ENCODE measurements around the gene TUBB4B.

Gene TUBB4B

DNA sequence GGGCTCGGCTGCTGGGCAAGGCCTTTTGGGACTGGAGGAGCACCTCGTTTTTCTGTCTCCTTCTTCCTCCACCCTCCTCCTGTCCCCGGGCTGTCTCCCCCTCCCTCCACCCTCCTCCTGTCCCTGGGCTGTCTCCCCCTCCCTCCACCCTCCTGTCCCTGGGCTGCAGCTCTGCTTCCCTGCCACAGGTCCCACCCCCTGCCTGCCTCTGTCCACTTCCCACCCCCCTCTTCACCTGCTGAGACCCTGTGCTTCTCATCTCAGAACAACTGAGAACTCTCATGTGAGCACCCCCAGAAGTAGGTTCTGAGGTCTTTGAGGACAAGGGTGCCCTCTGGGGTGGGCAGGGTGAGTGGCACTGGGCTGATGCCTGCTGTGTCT lies 30.6 kb downstream of the TUBB4B start:
- DNase-seq (ENCODE audit: low read depth), result no peak

DNA sequence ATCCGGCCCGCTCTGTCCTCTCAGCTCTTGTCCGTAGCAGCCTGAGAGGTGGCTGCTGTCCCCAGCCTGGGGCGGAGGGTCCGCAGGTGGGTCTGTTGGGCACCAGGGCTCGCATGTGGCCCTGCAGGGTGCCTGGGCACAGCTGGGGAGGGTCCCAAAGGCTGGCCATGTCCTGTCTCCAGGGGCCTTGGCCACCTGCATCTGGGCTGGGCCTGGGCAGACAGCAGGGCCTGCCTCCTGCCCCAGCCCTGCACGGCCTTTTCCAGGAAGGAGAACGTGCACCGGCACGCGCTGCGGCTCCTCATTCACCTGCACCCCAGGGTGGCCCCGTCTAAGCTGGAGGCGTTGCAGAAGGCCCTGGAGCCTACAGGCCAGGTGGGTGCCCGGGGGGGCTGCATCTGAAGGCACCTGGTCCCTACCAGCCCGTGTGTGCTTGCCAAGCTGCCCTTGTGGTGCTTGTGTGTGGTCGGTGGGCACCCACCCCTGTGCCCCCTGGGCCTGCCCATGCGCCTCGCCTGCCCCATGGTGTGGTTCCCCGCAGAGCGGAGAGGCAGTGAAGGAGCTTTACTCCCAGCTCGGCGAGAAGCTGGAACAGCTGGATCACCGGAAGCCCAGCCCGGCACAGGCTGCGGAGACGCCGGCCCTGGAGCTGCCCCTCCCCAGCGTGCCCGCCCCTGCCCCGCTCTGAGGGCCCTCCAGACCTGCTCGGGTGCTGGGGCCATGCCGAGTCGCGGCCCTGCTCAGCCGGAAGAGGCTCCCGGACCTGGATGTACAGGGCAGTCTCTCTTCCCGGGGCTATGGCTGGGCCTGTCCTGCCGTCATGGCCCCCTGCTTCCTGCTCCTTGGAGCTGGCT lies 31.4 kb downstream of the TUBB4B start:
- DNase-seq (ENCODE audit: low read depth), result no peak

DNA sequence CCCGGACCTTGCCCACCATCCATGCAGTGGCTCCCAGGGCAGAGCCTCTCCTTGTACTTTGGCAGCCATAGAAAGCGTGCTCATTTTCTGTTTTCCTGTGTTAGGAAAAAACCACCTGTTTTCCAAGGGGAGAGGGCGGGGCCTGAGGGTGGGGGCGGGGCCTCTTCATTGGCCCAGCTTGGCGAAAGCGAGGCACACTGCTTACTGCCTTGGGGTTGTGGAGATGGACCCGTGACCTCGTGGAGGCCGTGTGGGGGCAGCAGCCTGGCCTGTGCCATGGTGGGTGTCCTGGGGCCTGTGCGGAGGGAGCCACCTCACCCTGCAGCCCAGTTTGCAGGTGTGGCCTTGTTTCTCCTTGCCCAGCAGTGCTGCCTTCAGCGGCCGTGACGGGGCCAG lies 32.0 kb downstream of the TUBB4B start:
- DNase-seq (ENCODE audit: low read depth), result no peak

DNA sequence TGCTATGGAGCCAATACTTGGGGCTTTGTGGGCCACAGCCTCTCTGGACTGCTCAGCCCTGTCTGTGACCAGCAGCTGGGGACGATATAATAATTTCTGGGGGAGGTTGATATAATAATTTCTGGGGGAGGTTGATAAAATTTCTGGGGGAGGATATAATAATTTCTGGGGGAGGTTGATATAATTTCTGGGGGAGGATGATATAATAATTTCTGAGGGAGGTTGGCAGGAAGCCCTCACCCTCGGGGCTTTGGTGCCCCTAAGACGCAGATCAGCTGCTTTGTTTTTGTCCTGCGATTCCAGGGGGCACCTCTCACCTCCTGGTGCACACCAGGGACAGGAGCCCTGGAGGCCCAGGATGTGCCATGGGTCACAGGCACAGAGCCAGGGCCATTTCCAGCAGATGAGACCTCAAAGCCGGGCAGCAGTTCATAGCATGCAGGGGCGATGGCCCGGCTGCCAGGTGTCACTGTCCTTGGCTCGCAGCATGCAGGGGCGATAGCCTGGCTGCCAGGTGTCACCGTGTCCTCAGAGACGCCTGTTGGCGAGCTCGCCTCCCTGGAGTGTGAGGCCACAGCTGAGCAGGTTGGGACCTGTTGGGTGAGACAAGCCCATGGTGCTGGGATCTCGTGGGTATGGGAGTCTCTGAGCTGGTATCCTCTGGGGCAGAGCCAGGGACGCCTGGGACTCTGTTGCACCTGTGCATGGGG lies 32.7 kb downstream of the TUBB4B start:
- DNase-seq (ENCODE audit: low read depth), result no peak

DNA sequence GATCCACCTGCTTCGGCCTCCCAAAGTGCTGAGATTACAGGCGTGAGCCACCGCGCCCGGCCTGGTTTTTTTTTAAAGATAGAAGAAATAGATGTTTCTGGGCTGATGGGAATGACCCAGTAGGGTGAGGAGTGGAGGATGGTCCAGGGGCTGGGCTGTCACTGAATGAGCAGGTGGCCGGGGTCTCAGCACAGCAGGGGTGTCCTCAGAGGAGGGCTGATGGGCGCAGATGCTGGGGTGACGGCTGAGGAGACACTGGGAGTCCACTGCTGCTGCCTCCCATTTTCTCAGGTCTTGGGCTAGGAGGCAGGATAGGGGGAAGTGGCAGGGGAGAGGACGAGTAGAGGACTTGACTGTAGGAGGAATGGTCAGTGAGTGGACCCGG lies 34.1 kb downstream of the TUBB4B start:
- no peak for DNase-seq (ENCODE audit: low read depth)

DNA sequence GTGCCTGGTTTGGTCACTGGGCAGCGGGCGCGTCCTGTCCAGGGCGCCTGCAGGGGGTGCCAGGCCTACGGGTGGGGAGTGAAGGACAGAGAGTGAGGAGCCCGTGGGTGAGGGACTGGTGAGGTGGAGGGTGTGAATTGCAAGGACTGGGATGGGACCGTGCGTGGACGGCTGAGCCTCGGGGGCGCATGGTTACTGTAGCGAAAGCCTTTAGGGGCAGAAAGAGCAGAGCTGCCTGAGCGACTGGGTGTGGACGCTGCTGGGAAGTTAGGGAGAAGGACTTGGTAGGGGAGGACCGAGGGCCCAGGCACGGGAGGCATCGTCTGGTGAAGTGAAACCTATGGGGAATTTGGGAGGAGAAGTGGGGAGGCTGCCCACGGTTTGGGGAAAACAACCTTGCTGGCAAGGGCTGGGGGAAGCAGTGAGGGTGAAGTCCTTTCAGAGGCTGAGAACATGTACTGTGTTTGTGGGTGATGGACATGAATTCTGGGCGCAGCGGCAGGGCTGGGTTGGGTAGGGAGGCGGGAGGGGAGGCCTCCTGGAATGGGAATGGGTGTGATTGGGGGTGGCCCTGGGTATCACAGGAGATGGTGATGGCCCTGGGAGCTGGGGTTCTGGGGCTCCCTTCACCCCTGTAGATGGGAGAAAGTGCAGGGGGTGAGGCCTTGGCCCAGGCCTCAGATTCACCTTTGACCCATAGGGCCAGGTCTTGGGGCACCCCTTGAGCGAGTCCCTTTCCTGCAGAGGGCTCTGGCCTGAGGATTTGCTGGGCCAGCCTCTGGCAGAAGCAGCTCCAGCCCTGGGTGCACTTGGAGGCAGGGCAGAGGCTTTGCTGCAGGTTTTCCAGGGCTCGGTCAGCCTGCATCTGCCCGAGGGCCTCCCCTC lies 34.7 kb downstream of the TUBB4B start:
- DNase-seq (ENCODE audit: low read depth), result no peak

DNA sequence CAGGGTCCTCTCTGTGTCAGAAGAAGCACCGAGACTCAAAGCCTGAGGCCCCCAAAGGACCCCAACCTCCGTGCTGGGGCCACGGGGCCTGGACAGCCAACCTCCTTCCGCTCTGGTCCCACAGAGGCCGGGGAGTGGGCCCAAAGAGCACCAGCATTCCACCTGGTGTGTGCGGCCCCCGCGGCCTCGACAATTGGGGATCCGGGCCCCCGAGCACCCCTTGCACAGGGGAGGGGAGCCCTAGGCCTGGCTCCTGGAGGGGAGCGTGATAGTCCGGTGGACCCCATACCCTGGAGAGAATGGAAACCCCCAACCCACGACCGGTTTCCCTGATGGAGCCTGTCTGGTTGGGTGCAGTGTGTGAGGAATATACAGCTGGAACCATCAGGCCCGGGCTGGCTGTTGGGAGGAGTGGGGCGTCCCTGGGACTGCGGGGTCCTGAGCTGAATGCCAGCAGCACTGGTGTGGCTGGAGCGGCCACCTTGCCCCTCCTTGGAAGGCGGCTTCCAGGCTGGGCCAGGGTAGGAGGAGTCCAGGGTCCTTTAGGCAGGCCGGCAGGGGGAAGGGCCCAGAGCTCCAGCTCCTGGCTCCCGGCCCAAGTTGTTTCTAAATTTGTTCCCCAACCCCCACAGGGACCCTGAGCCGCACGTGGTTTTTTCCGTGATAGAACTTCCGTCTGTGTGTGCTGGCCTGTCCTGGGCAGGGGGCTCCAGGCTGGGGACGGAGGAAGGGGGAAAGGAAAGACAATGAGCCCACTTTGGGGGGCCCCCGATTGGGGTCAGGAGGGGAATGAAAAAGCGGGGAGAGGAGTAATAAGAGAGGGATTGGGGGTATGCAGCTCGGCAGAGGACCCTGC lies 35.6 kb downstream of the TUBB4B start:
- DNase-seq (ENCODE audit: low read depth), result no peak

DNA sequence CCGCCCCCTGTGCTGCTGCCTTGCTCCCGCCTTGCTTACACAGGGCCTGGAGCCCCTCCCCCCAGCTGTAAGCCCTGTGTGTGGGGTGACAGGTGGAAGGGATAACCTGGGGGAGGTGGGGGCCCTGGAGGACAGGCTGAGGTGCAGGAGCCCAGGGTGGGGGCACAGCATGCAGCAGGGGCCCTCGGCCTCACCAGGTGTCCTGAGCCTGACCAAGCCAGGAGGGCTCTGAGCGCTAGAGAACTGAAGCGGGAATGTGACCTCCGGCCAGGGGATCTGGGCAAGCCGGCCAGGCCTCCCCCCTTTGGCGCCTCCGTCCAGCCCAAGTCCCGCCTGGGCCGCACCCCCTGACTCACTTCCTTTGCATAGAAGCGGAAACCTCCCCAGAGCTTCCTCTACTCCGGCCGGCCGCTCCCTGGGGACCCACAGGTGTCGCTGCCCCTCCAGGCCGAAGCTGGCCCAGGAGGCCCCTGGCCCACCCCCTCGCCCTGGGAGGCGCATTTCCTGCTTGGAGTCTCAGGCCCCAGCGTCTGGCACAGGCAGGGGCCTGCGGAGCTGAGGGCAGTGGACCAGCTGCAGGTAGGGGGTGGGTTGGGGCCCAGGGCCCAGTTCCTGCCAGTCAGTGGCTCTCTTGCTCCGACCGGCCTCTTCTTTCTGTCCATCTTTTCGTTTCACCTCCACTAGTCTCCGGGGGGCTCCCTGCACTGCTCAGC lies 36.4 kb downstream of the TUBB4B start, which contains the start of gene TOR4A:
TOR4A (plus strand) TSS at position 398 of the 713 bp plus-strand sequence. CDS start 964 bp downstream, outside the sequence.
- peak; percentile 91 for DNase-seq (ENCODE audit: low read depth)

DNA sequence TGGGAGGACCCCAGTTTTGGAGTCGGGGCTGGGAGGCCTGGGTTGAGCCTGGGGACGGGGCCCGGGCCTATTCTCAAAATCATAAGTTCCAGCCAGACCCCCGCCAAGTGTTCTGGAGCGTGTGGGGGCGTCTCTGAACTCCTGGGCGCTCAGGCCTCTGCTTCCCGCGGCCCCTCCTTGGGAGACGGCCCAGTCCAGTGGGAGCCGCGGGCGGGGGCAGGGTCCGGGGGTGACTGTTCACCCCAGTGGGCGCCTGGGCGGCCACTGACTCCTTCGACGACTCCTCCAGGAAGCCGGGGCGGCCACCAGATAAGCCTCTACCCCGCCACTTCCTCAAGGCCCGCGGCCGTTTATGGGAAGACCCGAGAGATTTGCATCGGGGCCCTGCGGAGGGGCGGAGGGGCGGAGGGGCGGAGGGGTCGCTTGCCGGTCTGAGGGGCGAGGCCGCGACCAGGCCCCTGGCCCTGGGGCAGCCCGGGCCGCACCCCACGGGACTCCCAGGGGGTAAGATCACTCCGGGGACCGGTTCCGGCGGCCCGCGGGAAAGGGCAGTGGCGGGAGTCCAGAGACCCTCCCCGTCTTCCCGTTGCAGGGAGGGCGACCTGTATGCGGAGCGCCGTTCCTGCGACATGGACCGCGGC lies 37.1 kb downstream of the TUBB4B start:
- no peak for DNase-seq (ENCODE audit: low read depth)

DNA sequence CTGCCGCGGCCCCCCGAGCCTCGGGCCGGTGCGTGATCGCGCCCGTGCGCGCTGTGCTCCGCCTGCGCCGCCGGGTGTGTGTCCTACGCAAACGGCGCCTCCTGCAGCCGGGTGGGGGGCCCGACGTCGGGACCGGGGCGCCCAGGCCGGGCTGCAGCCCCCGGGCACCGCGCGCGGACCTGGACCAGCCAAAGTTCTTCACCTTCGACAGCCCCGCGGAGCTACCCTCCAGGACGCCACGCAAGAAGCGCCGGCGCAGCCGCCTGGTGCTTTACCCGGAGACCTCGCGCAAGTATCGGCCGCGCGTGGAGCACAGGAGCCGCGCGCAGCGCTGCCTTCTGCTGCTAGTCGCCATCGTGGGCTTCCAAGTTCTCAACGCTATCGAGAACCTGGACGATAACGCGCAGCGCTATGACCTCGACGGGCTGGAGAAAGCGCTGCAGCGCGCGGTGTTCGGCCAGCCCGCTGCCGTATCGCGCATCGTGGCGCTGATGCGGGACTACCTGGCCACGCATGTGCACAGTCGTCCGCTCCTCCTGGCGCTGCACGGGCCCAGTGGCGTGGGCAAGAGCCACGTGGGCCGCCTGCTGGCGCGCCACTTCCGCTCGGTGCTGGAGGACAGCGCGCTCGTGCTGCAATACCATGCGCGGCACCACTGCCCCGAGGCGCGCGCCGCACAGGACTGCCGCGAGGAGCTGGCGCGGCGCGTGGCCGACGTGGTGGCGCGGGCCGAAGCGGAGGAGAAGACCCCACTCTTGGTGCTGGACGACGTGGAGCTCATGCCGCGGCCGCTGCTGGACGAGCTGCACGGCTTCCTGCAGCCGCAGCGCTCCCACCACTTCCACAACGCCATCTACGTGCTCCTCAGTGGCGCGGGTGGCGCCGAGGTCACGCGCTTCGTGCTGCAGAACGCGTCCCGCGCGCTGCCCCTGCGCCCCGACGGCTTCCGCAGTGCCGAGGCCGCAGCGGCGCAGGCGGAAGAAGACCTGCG lies 37.9 kb downstream of the TUBB4B start:
- DNase-seq (ENCODE audit: low read depth), result no peak

DNA sequence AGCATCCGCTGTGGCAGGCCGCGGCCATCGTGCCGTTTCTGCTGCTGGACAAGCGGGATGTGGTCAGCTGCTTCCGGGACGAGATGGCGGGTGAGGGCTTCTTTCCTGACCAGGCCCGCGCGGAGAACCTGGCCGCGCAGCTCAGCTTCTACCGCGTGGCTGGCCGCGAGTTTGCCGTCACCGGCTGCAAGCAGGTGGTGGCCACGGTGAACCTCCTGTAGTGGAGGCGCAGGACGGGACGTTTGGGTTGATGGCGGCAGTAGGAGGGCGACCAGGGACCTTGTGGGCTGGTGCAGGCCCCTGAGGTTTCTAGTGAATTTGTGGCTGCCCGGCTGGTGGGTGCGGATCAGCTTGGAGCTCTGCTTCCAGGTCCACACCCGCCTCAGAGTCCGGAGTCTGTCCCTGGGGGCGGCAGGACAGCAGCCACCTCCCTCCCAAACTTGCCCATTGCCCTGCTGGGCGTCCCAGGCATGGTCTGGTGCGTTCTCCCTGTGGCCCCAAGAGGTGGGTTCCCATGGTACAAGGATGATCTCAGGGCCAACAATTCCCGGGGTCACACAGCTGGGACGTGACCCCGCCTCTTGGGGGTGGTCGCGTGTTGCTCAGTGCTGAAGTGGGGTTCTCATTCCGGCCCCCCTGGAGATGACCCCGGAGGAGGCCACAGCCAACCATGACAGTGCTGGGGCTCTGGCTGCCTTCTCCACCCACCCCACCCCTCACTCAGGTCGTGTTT lies 38.8 kb downstream of the TUBB4B start:
- DNase-seq (ENCODE audit: low read depth), result no peak

DNA sequence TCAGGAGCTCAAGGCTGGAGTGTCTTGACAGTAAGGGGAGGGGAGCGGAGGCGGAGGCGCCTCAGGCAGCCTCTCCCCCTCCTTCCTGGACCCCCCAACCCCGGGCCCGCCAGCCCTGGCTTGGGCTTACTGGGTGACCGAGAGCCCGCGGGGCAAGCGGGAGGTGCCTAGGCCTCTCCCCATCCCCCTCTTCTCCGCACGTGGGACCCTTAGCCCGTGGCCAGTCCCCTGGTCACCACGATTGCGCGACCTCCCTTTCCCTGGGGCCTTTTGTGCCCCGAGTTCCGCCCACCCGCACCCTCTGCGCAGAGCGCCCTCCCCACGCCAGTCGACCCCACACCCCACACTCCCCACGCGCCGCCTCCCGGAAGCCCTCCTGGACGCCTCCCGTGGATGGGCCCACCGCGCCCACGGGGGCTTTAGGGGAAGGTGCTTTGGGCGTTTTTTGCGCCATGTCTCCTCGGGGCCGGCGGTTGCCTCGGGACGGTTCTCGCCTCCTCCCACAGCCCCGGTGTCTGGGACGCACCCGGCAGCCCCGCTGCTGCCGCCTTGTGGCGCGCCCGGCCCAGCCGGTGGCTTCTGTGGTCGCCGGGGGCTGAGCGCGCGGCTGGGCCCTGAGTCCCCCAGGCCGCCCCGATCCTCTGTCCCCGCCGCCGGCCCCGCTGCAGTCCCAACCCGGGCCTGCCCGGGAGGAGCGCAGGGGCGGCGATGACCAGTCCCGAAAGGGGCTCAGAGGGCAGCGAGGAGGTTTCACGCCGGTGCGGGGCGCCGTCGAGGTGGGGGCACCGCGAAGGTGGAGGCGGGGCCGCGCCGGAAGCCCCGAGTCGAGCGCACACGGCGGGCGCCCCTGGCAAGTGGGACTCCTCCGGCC lies 39.6 kb downstream of the TUBB4B start:
- DNase-seq (ENCODE audit: low read depth), result no peak

DNA sequence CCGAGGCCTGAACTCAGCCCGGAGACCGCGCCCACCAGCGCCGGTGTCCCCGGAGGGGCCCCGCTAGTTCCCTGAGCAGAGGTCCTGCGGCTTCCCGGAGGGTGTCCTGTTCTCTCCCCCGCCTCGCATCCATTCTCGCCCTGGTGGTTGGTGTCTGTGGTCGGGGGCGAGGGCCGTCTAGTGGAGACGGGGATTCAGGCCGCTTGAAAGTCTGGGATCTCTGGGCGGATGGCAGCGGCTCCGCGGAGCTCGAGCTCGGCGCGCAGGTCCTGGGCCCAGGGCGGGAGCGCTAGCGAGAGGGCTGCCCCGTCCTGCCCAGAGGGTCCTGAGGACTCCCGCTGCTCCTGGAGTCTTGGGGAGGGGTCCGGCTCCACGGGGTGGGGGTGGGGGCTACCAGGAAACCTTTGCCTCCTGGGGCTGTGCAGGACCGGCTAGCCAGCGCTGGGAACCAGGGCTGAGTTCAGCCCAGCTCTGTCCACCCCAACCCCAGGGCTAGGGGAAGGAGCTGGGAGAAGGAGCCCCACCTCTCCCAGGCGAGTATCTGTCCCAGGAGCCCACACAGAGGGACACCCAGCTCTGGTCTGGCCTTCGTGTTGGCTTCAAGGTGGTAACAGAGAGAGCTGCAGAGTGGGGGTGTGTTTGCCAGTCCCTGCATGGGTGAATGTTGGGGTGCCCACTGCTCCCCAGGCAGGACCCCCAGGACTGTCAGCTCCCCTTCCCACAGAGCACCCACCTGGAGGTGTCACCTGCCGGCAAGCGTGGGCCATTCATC lies 40.4 kb downstream of the TUBB4B start:
- DNase-seq (ENCODE audit: low read depth), result no peak

DNA sequence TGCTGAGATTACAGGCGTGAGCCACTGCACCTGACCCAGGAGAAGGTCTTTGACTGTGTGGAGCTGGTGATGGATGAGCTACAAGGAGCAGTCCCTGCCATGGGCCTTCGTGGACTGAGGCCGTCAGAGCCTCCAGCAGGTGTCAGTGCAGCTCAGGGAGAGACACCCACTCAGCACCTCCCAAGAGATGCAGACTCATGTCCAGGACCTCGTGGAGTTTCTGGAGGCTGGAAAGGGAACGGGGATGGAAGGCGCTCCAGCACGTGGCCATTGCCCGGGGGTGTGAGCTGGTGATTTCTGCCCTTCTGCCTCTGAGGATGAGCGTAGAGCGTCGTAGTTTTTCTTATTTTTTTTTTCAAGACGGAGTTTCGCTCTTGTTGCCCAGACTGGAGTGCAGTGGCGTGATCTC lies 45.9 kb downstream of the TUBB4B start:
- DNase-seq (ENCODE audit: low read depth), result no peak

DNA sequence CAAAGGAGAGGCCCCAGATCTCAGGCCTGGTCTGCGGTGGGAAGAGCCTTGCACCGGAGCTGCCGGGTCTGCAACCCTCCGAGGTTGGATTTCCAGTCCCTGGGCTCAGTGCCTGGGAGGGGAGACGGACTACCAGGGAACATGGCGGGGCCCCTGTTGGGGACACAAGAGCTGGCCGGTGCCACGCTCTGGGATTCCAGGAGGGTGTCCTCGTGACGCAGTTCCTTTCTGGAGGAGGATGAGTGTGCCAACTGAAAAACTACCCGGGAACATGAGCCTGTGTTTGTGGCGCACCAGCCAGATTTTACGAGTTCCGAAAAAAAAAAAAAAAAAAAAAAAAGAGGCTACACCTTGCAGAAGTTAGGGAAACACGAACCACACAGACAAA lies 52.0 kb downstream of the TUBB4B start:
- DNase-seq (ENCODE audit: low read depth), result no peak
